ENCODE measurements around the gene RFTN2.

- TF ChIP-seq CTCF (IDR thresholded peaks at IDR 0.05; ENCODE audit: low read length) (no peak), EZH2 (optimal IDR thresholded peaks at IDR 0.05; ENCODE audit: low read depth, low read length) (no peak), EZH2phosphoT487 (IDR thresholded peaks at IDR 0.05; ENCODE audit: low read length) (no peak)
These were observed 37.9 kb upstream of the RFTN2 start for GRCh38 chr2:197713271-197713670.
